ENCODE data around the gene SFMBT2. TPM values are rescaled to one million over a fixed set of nuclear protein-coding genes. Genes with fewer than 3 reads are reported as not detected.
"Not testable (repeated sequence)": the region's sequence is repeated elsewhere in the genome, so short reads cannot be mapped to it uniquely, and the experiment has no call there.

Gene SFMBT2
- total RNA-seq, 1 donor from 2014 or later, result 52.0 TPM

DNA sequence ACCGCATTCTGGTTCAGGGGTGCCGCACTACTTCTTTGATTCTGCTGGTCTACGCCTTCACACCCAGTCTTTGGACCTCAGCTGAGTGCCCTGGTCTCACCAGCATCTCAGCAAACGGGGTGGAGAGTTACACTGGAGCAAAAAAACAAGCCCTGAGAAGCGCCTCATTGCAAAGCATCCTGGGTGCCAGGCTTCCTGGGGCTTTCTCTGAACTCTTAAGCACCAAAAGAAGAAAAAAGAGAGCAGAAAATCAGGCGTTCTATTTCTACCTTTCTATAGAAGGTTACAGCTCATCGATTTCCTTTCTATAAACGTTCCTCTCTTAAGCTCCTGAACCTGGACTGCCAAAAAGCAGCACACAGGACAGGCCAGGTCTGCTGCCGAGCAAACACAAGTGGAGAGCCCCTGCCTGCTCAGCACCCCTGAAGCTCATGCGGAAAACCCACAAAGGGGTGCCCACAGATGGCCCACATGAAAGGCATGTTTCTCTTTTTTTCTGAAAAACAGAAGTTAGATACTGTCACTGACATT is 217.9 kb downstream of the SFMBT2 start:
- intact Hi-C loops (cut with micrococcal nuclease), result loop anchor here (1.0 to 5.0 kb wide), 9 partner anchors 8 to 650 kb away; partner anchors contain the start of gene SFMBT2

DNA sequence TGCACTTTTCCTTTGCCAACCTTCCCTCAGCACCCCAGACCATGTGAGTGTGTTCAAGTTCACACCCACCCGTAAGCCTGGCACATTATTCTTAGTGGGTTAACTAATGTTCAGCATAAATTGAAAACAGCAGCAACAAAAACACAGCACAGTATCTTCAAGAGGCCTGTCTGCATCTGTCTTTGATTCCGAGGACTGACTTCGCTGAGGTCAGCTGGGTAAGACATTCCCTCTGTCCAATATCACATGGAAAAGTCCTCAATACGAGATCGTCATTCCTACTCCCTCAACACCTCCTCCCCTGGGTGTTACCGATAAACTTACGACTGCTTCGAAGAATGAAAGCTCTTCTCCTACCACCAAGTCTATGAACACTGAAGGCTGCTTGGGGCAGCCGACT is 218.8 kb downstream of the SFMBT2 start:
- intact Hi-C loops (cut with micrococcal nuclease), result loop anchor here (2.0 to 5.0 kb wide), 2 partner anchors 65 to 145 kb away; no protein-coding TSS in a partner anchor

DNA sequence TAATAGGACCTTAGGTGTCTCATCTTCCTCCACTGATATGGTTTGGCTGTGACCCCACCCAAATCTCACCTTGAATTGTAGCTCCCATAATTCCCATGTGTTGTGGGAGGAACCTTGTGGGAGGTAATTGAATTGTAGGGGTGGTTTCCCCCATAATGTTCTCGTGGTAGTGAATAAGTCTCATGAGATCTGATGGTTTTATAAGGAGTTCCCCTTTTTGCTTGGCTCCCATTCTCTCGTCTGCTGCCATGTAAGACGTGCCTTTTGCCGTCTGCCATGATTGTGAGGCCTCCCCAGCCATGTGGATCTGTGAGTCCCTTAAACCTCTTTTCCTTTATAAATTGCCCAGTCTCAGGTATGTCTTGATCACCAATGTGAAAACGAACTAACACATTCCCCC is 220.1 kb downstream of the SFMBT2 start:
- intact Hi-C loops (cut with micrococcal nuclease), result loop anchor here (5.0 kb wide), 1 partner anchor 143 kb away; no protein-coding TSS in a partner anchor

DNA sequence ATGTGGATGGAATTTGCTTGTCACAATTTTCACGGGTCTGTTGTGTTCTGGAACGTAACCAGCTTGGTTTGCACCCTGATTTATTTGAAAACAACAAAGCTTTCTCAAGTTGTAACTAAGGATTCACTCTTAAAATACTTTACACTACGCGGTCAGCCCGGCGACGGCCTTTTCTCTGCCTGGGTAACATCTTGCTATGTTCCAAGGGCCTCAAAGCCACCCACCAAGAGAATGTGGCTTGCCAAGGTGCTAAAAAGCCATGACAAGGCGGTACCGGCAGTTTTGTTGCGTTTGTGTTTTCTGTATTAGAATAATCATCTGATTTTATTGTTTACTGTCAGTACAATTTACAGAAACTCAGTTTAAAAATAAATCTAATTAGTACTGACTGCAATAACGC is 220.9 kb downstream of the SFMBT2 start:
- intact Hi-C loops (cut with micrococcal nuclease), result loop anchor here (5.0 kb wide), 1 partner anchor 143 kb away; no protein-coding TSS in a partner anchor

DNA sequence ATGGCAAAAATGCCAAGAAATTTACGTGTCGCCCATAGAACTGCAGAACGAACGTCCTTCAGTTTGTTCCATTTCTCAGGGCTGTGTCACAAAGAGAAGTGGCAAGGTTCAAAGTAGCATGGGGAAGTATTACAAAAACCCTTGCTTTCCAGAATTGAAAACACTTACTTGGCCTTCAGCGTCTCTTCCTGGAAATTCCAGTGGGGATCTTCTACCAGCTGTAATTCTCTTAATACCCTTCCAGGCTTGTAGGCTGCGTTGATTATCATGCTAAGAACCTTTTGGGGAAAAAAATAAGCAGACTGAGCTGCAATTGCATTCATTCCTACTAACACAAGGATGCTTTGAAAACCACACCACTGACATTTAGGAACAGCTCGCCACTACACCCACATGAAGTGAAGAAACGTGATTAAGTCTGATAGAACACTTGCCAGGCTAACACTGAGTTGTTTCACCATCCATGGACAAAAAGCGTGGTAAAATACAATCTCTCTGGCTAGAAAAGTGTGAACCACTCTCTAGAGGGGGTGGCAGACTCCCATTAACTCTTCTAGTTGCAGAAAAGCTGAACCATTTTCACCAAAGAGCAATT is 222.3 kb downstream of the SFMBT2 start:
- intact Hi-C loops (cut with micrococcal nuclease), result no loop called here

GRCh38 chr10:7186387-7187018 is 224.3 kb downstream of the SFMBT2 start:
- intact Hi-C loops (cut with micrococcal nuclease), result no loop called here

DNA sequence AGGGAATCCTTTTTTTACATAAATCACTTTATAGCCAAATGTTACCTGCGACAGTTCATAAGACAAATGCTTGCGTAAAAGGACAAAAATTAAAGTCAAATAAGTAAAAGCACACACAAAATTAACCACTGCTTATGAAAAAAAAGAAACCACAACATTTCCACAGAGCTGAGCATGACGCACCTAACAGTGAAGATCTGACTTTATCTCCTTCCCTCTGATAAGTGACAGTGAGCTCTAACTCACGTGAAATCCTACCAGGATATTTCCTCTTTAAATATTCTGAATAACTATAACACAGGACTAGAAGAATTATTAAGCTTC is 225.5 kb downstream of the SFMBT2 start:
- intact Hi-C loops (cut with micrococcal nuclease), result loop anchor here (1.0 kb wide), 1 partner anchor 8 kb away; no protein-coding TSS in a partner anchor

DNA sequence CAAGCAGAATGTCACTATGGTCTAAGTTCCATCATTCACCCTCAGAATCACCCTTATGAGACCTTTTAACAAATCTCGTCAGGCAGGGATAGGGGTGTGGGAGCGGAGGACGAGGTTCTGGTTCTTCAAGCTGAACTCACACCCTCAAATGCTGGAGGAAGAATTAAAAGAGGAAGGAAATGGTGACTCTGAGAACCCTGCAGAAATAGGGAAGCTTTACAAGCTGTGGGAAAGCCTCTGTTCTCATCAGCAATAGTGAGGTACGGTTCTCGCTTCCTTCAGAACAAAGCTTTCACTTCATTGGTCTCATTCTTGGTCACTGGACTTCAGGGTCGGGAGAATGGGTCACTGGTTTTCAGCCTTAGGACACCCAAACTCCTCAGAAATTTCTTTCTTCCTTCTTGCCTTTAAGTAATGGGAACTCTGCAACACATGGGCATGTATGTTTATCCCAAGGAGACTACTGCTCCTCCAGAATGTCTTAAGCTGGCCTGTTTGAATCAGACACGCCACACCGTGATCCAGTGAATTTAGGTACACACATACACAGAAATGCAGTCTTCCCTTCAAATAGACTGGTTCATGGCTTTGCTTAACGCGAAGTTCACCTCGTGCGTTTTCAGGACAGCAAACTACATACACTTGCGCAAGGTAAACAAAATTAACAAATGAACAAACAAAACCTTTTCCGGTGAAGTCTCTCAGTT is 226.0 kb downstream of the SFMBT2 start:
- intact Hi-C loops (cut with micrococcal nuclease), result loop anchor here (1.0 kb wide), 1 partner anchor 8 kb away; no protein-coding TSS in a partner anchor

DNA sequence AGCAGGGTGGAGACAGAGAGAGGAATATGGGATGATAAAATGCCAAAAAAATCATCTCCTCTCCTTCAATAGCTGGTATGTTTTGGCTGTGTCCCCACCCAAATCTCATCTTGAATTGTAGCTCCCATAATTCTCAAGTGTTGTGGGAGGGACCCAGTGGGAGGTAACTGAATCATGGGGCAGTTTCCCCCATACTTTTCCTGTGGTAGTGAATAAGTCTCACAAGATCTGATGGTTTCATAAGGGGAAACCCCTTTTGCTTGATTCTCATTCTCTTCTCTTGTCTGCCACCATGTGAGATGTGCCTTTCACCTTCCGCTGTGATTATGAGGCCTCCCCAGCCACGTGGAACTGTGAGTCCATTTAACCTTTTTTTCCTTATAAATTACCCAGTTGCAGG is 226.7 kb downstream of the SFMBT2 start:
- intact Hi-C loops (cut with micrococcal nuclease), result not testable (repeated sequence)

DNA sequence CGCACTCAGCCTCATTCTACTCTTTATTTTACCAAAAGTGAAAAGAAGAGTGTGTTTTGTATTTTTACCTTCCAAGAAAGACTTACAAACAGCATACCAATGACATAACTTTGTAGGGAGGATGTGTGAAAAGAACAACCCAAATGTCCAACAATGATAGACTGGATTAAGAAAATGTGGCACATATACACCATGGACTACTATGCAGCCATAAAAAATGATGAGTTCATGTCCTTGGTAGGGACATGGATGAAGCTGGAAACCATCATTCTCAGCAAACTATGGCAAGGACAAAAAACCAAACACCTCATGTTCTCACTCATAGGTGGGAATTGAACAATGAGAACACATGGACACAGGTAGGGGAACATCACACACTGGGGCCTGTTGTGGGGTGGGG is 228.5 kb downstream of the SFMBT2 start:
- intact Hi-C loops (cut with micrococcal nuclease), result not testable (repeated sequence)

GRCh38 chr10:7181420-7181819 is 229.4 kb downstream of the SFMBT2 start:
- intact Hi-C loops (cut with micrococcal nuclease), result no loop called here

DNA sequence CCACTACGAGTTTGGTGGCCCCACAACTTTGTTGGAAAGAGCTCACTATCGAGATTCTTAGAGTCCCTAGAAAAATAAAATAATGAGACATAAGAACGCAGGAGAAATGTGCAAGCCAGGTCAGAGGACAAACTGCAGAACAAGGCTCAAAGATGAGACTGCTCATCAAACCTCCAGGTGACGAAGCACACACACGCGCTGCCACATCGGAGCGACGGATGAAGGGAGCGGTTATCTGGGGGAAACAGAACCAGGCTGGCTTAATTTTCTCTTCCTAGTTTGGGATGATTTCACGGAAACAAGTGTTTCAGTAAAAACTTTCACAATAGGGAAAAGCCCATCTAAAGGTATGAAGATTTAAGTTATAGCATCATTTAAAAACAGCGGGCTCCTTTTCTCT is 231.3 kb downstream of the SFMBT2 start:
- intact Hi-C loops (cut with micrococcal nuclease), result no loop called here

- intact Hi-C loops (cut with micrococcal nuclease), result no loop called here
Observed at GRCh38 chr10:7173948-7174347, 236.9 kb downstream of the SFMBT2 start.

- intact Hi-C loops (cut with micrococcal nuclease), result no loop called here
Observed at GRCh38 chr10:7171825-7172224, 239.0 kb downstream of the SFMBT2 start.

- intact Hi-C loops (cut with micrococcal nuclease), result no loop called here
Observed at GRCh38 chr10:7170626-7171322, 240.1 kb downstream of the SFMBT2 start.

DNA sequence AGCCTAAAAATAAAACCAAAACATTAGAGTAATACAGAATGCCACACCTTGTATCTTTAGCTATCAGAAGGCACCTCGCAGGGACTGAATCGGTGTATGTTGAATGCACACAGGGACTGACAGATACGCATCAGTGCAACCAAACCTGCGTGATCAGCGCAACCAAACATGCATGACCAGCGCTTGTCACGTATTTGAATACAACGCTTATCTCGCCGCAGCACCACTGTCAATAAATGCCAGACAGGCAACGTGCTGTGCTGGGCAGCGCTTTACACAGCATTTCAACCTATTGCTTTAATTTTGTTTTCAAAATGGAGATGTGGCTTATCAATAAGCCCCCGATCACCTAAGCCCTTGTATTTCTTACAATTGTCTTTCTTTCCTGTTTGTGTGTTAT is 242.4 kb downstream of the SFMBT2 start:
- intact Hi-C loops (cut with micrococcal nuclease), result no loop called here

DNA sequence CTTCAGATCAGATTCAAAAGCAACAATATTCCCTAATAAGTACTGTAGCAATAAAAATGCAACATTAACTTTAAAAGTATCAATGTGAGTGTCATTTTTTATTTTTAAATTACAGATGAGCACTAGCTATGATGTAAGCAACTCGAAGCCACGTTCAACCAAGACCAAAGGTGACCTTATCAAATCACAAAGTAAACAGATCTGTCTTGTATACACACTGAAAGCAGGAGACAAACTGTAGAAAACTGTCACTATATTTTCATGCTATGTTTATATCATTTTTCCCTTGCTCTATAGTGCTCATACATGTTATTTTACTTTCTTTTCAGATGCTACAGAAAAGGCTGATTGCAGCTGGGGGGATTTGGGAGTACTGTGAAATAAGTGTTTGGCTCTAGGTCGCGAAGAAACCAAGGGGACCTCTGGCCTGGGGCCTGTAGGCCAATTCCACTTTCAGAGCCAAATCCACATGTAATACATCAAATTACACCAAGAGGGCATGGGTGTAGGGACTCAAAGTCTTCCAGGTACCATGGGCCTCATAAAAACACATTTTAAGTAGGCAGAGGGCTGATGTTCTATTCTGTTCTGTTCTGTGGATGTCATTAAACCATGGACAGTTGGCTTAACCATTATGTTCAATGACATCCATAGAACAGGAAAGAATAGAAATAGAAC is 245.2 kb downstream of the SFMBT2 start:
- intact Hi-C loops (cut with micrococcal nuclease), result no loop called here

DNA sequence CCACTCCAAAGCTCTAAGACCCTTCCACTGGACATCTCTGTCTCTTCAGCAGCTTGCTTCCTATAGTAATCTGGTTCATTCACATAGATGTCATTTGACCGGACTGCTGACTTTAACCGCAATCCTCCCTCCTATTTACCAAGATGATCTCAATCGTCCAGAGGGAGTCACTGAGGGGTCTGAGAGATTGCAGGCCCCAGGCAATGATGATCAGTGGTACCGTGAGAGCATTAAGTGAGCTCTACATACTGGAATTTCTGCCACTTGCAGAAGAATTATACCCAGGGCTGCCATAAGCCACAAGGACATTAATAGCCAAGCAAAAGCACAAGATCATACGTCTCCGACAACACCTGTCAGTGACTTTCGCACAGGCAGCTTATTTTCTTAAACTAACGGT is 245.9 kb downstream of the SFMBT2 start:
- intact Hi-C loops (cut with micrococcal nuclease), result no loop called here

DNA sequence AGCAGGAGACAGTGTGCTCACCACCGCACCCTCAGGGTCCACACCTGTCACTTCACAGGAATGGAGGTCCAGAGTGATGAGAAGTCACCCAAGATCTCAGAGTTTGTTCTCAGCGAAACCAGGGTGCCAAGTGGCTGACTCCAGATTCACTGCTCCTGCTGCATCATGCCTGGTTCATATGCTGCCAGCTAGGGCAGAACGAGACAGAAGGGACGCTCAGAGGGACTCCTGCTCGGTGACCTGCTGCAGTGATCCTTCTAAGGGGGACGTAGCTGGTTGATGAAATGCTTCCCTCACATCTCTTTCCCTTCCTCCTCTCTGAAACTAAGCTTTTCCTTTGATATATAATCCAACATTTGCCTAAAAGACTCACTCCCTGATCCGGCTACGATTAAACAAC is 248.5 kb downstream of the SFMBT2 start:
- intact Hi-C loops (cut with micrococcal nuclease), result no loop called here

- intact Hi-C loops (cut with micrococcal nuclease), result no loop called here
Observed at GRCh38 chr10:7161484-7162250, 249.2 kb downstream of the SFMBT2 start.
